C4-2B (cell line): Measurements from ENCODE around the gene SFXN1.

Experiments used
- H3K27ac ChIP-seq: fragments of 450-650 bp; 2 replicates; pipeline ENCODE4 v1.5.1; 2017
- ZFX ChIP-seq: fragments of 450-650 bp; IDR thresholded peaks from 2 replicates; pipeline ENCODE4 v1.6.1; 2017
- TF ChIP-seq, protein P1 (sequence below): fragments of 450-650 bp; conservative IDR thresholded peaks from 2 replicates; pipeline ENCODE4 v1.5.1; 2017; ENCODE audit warnings: mild to moderate bottlenecking

Gene SFXN1

DNA sequence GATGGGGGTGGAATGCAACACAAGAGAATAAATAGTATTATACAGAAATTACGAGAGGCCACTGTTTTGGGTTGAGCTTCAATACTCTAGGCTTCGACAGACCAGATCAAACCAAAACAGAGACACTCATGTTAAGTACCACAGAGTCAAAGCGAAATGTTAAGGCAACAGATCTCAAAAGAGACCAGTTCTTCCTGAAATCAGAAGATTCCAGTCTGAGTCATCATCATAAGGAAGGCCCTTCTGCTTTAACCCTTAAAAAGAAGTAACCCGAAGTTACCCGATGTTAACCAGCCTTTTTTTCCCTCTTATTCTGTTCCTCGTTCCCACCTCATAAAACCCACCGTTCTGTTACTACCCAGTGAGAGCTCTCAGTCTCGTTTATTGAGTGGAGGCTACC, 75.9 kb downstream of the SFXN1 start:
- no peak for TF ChIP-seq ZFX
- TF ChIP-seq, protein P1, sequence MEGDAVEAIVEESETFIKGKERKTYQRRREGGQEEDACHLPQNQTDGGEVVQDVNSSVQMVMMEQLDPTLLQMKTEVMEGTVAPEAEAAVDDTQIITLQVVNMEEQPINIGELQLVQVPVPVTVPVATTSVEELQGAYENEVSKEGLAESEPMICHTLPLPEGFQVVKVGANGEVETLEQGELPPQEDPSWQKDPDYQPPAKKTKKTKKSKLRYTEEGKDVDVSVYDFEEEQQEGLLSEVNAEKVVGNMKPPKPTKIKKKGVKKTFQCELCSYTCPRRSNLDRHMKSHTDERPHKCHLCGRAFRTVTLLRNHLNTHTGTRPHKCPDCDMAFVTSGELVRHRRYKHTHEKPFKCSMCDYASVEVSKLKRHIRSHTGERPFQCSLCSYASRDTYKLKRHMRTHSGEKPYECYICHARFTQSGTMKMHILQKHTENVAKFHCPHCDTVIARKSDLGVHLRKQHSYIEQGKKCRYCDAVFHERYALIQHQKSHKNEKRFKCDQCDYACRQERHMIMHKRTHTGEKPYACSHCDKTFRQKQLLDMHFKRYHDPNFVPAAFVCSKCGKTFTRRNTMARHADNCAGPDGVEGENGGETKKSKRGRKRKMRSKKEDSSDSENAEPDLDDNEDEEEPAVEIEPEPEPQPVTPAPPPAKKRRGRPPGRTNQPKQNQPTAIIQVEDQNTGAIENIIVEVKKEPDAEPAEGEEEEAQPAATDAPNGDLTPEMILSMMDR: no peak
- H3K27ac ChIP-seq: no peak overlapping the region

DNA sequence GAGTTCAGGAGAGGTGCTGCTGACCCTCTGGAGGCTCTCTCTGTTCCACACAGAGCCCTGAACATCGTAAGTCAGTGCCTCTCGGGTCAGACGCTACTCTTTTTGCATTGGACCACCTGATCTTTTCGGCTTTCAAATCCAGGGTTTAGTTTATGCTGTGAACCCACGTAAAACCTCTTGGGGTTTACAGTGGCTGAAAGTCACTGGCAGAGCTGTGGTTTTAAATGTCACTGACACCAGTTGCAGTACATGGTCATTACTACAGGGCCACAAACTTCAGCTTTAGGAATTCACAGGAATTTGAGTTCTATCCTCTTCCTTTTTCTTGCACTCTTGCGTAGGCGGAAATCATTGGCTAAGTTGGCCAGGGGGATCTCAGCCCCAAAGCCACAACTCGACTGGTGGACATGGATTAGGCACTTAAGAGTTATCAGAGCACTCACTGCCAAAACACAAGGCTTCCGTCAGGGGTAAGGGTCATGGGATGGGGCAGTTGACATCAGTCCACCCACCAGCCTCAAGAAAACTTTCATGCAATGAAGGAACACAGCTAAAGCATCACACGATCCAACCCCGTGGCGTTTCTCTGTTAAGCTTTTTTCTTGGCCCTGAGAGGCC, 76.9 kb downstream of the SFXN1 start:
- H3K27ac ChIP-seq: no peak overlapping the region
- TF ChIP-seq ZFX: no peak
- TF ChIP-seq, protein P1: no peak

DNA sequence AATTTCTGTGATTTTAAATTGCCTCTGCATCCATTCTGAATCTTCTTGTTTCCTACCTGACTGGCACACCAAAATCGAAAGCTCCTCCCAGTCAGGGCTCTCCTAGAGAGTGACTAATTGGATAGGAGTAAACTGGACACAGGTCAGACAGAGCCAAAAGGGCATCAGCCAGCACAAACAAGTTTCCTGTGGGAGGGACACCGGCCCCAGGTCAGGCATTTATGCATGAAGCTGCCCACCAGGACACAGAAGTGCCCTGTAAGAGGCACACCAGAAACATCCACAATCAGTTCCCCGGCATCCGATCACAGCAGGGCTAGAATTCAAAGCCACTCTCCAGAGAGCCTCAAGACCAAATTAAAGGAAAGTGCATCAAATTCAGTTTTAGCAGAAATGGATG, 78.4 kb downstream of the SFXN1 start:
- TF ChIP-seq ZFX: no peak
- TF ChIP-seq, protein P1: no peak
- no peak overlapping the region for H3K27ac ChIP-seq

DNA sequence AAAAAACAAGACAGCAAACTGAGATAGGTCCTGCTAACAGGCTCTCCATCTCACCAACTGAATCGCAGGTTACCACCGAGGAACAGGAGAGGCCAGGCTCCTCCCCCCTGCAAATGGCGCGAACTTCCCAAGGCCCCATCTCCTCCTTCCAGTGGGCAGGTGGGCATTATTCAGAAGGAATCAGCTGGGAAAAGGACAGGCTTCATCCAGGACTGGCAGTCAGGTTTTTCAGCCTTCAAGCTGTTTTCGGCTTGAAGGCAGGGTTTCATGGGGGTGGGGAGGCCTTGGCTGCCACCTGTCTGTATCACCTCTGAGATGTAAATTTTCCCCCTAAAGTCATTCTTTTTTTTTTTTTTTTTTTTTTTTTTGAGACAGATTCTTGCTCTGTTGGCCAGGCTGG, 79.4 kb downstream of the SFXN1 start:
- no peak overlapping the region for H3K27ac ChIP-seq
- no peak for TF ChIP-seq ZFX
- TF ChIP-seq, protein P1: no peak

DNA sequence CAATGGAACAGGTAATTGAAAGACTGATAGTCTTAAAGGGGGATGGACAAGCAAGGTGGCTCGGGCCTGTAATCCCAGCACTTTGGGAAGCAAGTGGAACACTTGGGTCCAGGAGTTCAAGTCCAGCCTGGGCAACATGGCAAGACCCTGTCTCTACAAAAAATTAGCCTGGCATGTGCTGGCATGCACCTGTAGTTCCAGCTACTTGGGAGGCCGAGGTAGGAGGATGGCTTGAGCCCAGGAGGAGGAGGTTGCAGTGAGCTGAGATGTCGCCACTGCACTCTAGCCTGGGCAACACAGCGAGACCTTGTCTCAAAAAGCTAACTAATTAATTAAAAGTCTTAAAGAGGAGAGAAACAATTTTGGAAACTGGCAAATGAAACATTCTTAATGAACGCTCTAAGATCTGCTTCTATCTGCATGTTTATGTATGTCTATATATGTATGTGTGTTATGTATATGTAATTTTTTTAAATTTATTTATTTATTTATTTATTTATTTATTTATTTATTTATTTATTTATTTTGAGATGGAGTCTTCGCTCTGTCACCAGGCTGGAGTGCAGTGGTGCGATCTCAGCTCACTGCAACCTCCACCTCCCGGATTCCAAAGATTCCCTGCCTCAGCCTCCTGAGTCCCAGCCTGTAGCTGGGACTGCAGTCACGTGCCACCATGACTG, 80.6 kb downstream of the SFXN1 start:
- no peak for TF ChIP-seq ZFX
- TF ChIP-seq, protein P1: no peak
- H3K27ac ChIP-seq: no peak overlapping the region

DNA sequence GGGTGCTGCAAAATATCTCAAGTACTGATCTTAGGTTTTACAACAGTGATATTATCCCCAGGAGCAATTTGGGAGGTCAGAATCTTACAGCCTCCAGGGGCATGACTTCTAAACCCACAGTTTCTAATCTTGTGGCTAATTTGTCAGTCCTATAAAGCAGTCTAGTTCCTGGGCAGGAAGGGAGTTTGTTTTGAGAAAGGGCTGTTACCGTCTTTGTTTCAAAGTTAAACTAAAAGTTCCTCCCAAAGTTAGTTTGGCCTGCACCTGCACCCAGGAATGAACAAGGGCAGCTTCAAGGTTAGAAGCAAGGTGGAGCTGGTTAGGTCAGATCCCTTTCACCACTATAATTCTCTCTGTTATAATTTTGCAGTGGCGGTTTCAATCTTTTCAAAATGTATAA, 81.7 kb downstream of the SFXN1 start:
- no peak overlapping the region for H3K27ac ChIP-seq
- TF ChIP-seq ZFX: no peak
- TF ChIP-seq, protein P1: no peak

DNA sequence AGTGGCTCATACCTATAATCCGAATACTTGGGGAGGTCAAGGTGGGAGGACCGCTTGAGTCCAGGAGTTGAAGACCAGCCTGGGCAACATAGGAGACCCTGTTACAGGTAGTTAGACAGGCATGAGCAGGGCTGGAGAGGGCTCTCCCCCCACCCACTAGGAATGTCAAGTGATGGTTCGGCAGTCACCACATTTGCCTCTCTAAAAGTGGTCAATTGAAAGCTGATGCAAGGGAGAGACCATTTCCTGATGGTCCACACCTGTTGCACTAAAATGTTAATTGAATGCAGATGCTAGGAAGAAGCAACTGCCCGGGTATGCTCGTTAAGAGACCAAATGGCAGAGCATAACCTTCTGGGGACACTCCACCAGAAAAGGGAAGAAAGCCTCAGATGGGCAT, 82.7 kb downstream of the SFXN1 start:
- no peak for TF ChIP-seq ZFX
- TF ChIP-seq, protein P1: no peak
- no peak overlapping the region for H3K27ac ChIP-seq
